COR-L47 (cell line): ENCODE data around the gene REXO2.

Experiments used
- DNase-seq: peaks from one replicate; lab custom pipeline; 2025; lab: John Stamatoyannopoulos, UW

REXO2 gene

DNA sequence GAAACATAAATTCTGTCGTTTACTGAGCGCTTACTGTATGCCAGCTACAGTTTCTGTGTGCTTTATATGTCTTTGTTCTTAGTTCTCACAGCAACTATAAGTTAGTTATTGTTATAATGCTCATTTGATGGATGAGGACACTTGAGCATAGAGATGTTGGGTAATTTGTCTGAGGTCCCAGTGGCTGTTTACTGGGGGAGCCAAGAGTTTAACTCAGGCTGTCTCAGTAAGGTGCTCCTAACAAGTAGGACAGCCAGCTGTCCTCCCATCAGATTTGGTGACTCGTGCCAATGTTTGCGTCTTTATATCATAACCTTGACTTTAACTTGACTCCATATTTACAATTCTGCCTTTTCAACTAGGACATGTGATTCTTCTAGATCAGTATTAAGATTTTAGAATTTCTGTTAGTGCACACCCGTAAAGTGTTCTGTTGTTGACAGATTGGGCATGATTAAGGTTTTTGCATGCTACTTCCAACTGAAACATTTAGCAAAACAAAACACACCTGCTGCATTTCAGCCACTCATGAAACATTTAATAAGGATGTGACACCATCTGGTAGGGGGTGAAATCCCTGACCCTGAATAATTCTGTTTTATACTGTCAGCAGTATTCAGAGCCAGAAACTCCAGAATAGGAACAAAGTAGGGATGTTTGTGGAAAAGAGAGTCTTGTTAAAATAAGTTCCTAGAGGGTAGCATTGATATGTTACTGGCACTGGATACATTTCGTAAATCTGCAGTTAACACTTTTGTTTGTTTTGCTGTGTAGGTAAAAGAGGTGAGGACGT, 1.9 kb downstream of the REXO2 start:
- DNase-seq = no peak

DNA sequence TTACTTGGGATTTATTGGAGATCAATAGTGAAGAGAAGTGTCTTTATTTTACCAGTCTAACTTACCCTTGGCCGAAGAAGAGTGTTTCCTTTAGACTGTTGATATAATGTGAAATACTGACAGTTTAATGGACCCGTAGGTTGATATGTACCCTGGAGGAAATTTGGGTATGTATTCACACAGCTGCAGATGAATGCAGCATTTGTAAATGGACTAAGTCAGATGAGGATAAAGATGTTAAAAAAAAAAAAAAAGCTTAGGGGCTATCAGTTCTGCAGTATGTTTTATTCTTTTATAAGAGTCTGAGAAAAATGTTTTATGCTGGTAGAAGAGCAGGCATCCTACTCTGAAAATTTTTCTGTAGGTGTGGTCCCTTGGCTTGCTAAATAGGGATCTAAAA, 2.7 kb downstream of the REXO2 start:
- no peak for DNase-seq

DNA sequence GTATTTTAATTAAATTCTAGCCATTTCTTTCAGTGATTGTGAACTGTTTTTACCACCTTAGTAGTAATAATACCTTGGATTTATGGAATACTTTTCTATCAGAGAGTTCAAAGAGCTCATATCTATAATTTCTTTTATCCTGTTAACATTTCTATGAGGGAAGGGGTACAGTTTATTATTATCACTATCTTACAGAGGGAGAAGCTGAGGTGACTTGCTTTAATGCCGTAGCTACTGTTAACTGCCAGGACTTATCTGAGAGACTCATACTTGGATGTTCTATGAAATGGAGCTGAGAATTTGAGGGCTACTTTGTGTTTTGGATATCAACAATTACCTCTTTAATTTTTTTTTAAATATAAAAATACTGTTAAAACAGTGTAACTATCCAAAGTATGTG, 3.3 kb downstream of the REXO2 start:
- DNase-seq = no peak

DNA sequence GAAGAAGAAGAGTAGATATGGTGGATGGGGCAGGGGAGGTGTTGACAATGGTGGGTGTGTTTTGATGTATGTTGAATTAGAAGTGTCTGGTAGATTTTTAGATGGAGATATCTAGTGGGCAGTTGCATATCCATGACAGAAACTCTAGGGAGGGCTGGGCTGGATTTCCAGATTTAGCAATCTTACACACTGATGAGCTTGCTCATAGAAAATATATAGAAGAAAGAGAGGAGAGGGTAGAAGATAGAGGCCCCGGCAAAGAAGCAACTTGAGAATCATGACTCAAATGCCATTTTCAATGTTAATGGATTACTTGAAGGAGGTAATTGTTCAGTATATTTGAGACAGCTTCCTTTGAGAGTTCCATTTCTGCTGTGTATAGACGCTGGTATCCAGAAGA, 8.2 kb downstream of the REXO2 start:
- DNase-seq = no peak

DNA sequence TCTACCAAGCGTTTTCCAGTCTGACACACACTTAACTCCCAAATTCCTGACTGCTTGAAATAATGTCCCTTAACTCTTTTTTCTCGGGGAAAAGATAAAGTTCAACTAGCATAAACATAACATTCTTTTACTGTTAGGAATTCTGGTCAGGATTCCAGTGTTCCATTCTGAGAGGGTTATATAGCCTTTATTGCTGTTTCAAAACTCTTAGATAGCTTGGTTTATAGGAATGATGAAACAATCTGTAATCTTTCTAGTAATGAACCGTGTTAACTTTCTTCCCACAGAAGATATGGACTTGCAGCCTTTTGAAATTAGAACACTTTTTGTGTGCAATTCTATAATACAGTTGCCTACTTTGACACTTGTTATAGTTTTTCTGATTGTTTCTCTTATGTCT, 8.6 kb downstream of the REXO2 start:
- DNase-seq = no peak

DNA sequence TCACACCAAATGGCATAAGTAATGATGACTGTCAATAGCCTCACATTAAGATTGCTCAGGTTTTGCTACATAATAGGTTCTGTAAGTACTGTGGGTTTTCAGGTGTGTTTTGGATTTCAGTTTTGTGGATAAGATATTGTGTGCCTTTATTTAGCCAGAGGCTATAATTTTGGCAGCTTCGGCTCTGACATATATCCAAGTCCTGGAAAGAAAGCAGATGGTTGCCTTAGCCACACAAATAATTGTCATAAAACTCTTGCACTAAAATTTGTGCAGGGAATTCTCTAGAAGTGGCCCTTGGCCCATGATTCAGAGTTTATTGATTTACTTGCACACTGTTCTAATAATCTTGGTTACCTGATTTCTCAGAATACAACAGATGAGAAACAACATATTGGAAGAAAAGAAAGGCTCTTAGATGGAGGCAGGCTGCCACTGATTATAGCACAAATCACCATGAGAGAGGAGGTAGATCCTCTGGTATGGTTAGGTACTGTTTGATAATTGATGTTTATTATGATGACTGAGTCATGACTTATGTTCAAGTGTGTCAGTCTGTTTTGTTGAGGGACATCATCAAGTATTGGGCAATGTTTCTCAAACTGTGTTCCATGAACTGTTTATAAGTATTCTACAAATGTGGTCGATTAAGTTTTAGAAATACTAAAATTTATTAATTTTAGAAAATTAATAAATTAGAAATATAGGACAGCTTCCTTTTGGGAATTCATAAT, 9.6 kb downstream of the REXO2 start:
- no peak for DNase-seq

DNA sequence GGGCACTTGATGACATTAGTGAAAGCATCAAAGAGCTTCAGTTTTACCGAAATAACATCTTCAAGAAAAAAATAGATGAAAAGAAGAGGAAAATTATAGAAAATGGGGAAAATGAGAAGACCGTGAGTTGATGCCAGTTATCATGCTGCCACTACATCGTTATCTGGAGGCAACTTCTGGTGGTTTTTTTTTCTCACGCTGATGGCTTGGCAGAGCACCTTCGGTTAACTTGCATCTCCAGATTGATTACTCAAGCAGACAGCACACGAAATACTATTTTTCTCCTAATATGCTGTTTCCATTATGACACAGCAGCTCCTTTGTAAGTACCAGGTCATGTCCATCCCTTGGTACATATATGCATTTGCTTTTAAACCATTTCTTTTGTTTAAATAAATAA, 10.6 kb downstream of the REXO2 start:
- DNase-seq = no peak

DNA sequence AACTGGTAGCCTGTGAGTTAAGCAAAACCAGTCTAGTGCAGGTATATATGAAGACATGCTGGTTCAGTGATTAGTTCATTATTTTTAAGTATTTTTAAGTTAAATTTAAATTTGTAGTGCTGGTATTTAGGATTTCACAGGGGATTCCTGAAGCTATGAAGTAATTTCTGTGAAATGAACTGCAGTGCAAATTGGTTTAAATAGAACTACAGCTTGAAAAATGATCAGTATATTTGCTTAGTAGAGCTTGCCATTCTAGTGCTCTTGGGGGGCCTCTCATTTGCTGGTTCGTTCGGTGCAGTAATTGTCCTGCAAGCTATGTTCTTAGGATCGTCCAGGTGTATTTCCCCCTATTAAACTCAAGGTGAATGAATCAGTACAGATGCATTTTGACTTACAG, 13.1 kb downstream of the REXO2 start:
- no peak for DNase-seq

DNA sequence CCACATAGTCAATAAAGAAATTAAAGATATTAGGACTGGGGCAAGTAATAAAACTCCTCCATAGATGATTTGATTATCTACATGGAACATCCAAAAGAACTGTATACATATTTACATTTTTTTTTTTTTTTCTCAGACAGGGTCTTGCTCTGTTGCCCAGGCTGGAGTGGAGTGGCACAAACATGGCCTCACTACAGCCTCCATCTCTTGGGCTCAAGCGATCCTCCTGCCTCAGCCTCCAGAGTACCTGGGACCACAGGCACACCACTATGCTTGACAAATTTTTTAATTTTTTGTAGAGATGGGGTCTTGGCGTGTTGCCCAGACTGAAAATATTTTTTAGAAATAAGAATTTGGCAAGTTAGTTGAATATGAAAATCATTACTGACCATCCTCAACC, 24.7 kb downstream of the REXO2 start:
- DNase-seq = no peak

DNA sequence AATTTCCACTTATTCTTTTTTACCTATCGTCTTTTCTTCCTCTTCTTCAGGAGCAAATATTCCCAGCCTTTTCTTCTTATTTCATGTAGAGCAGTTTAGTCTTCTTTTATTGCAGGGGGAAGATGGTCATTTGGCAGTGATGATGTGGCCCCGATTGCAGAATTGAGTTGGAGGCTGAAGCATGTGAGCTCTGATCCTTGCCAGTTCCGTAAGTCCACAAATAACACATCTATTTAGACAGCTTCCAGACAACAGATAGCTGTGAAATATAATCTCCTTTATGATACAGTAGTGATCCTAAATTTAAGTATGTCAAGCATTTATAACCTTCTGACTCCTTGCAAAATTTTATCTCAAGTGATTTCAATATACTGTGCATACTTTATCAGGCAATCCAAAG, 27.5 kb downstream of the REXO2 start:
- DNase-seq = no peak

DNA sequence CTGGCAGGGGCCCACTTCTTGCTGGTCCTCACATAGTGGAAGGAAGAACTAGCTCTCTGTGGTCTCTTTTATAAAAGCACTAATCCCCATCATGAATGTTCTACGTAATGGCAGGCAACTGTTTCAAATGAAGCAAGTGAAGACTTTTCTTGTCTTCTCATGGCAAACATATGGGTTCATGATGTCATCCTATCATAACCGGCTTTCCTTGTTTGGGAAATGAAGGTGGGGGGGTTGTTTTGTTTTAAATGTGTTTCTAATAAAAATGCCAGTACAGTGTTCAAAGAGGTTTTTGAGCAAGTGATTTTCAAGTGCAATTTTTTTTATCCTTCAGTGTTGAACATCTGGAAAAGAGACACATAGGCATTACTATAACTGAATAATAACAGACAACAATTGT, 33.4 kb downstream of the REXO2 start:
- no peak for DNase-seq

DNA sequence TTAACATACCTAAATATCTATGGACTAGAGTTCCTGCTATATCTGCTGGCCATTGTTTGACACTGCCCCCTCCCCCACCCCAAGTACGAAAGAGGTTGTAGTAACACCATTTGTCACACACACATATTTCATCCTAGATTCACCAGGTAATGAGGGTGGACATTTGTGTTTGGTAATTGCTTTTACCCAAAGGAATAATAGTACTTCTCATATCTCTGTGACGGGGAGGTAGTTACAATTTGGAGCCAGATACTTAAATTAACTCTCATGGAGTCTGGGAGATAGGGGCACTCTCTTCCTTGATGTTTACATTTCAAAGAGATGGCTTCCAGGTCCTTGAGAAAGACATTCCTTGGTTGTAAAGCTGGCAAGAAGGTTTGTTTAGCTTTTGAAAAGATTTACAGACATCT, 38.7 kb downstream of the REXO2 start:
- no peak for DNase-seq

DNA sequence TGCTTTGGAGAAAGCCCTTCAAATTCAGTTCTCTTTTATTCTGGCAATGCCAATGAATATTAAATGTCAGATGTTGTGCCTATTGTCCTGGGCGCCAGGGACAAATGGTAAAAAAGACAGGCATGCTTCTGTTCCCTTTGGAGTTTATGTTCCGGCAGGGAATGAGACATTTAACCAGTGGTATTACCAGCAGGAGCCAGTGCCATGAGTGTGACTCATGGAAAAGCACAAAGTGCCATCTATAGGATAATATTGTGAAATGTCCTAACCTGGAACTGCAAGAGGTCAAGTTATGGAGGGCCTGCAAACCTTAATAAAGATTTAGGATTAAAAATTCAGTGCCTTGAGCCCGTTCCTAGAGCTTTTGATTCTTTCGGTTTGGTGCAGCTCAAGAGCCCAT, 39.5 kb downstream of the REXO2 start:
- no peak for DNase-seq

DNA sequence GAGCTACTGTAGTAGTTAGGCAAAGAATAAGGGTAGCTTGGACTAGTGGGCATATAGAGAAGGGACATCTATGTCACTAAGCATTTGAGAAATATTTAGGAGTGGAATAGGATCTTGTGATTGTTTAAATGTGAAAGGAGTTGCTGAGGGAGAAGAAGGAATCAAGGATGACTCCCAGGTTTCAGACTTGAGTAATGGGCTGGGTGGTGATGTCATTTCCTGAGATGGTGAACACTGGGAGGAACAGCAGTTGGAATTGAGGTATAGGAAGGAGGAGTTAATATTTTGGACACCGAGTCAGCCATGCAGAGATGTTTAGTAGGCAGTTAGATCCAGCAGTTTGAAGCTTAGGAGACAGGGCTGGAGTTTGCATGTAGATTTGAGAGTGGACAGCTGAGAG, 40.1 kb downstream of the REXO2 start:
- no peak for DNase-seq

DNA sequence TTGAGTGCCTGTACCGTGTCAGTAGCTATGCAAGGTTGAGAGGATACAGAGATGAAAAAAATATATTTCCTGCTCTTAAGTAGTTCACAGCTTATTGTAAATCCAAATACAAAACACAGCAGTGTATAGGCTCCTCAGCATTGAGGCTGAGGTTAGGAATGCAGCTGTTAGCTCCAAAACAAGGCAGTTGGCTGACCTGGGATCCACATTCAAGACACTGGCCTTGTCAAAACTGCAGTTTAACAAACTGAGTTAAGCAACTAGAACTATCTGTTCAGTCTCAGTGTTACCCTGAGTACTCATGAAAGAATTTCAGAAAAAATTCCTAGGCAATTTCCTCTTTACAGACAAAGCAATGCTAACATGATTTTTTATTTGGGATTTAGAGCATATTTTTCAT, 42.8 kb downstream of the REXO2 start:
- no peak for DNase-seq

DNA sequence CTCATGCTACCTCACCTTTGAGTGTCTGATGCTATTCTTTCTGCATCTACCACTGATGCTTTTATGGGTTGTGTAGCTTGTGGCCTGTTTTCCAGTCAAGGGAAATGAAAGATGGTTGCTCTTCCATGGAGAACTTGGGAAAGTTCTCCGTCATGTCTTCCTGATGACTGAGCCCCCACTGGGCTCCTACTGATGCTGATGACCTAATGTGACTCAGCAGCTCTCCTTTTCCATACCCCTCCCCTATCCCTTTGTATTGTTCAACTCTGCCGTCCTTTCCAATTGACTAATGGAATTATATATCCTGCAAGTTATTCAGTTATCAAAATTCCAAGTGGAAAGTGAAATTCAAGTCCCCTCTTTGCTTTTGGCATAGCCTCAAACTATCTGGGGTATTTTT, 44.7 kb downstream of the REXO2 start:
- DNase-seq = no peak

DNA sequence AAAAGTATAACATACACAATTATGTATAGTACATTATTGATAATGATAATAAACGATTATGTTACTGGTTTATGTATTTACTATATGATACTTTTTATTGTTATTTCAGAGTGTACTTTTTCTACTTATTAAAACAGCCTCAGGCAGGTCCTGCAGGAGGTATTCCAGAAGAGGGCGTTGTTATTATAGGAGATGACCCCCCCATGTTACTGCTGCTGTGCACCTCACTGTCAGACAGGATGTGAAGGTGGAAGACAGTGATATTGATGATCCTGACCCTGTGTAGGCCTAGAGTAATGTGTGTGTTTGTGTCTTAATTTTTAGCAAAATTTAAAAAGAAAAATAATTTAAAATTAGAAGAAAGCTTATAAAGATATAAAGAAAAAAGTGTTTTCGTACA, 57.6 kb downstream of the REXO2 start:
- DNase-seq = no peak

DNA sequence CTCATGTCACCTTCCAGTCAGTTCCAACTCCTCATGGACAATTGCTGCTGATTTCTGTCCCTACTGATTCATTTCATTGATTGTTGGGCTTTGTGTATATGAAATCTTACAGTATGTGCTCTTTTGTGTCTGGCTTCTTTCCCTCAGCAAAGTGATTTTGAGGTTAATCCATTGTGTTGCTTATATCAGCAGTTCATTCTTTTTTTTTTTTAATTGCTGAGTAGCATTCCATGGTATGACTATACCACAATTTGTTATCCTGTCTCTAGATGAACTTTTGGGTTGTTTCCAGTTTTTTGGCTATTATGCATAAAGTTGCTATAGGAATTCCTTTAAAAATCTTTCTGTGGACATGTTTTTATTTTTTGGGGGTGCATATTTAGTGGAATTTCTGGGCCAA, 60.5 kb downstream of the REXO2 start:
- no peak for DNase-seq
